DND-41 (cell line): ENCODE measurements around the gene TCF7L2.

Experiments
- ATAC-seq: fragments of 200-7000 bp; cut with Tn5 transposase; 3 replicates; pipeline ENCODE4 v1.9.1; 2021; ENCODE audit warnings: low read depth; ENCODE audit not compliant: insufficient read depth
- DNase-seq: peaks from one replicate; pipeline ENCODE4 v3.0.0-alpha.2; 2020
- H2AFZ ChIP-seq: 2 replicates; pipeline ENCODE4 v1.6.0; 2012; ENCODE audit warnings: low read depth, low read length
- H3K27ac ChIP-seq: 2 replicates; pipeline ENCODE4 v1.5.1; 2012; ENCODE audit warnings: low read length, inconsistent platforms
- H3K27me3 ChIP-seq: fragments of 200-600 bp; sonication (generic); 2 replicates; pipeline ENCODE4 v1.6.0; 2012; ENCODE audit warnings: low read length, mild to moderate bottlenecking, inconsistent platforms; ENCODE audit not compliant: insufficient read depth, poor library complexity
- H3K36me3 ChIP-seq: 2 replicates; pipeline ENCODE4 v1.5.1; 2012; ENCODE audit warnings: low read length, inconsistent platforms; ENCODE audit not compliant: insufficient read depth
- H3K4me1 ChIP-seq: 2 replicates; pipeline ENCODE4 v1.5.1; 2012; ENCODE audit warnings: mild to moderate bottlenecking, low read length; ENCODE audit not compliant: insufficient read depth
- H3K4me2 ChIP-seq: 2 replicates; pipeline ENCODE4 v1.6.0; 2012; ENCODE audit warnings: mild to moderate bottlenecking, moderate library complexity, low read length, inconsistent platforms; ENCODE audit not compliant: insufficient read depth
- H3K4me3 ChIP-seq, 2 experiments: fragments of 200-600 bp in 1 of 2; shearing (Covaris generic) in 1 of 2; 2 replicates each; pipeline ENCODE4 v1.5.1; 2012 to 2016; ENCODE audit warnings: inconsistent platforms in 2 of 2, low read length in 2 of 2, mild to moderate bottlenecking in 2 of 2, low read depth in 1 of 2, moderate library complexity in 1 of 2
- H3K79me2 ChIP-seq: 2 replicates; pipeline ENCODE4 v1.6.0; 2012; ENCODE audit warnings: low read length, inconsistent platforms; ENCODE audit not compliant: insufficient read depth
- H3K9ac ChIP-seq: 2 replicates; pipeline ENCODE4 v1.6.0; 2012; ENCODE audit warnings: low read depth, mild to moderate bottlenecking, inconsistent platforms, low read length, moderate library complexity
- H3K9me3 ChIP-seq: 2 replicates; pipeline ENCODE4 v1.5.1; 2012; ENCODE audit warnings: low read length, moderate library complexity, mild to moderate bottlenecking, inconsistent platforms; ENCODE audit not compliant: insufficient read depth, severe bottlenecking
- H4K20me1 ChIP-seq: 2 replicates; pipeline ENCODE4 v1.6.0; 2012; ENCODE audit warnings: low read length; ENCODE audit not compliant: insufficient read depth
- CTCF ChIP-seq: IDR thresholded peaks from 2 replicates; pipeline ENCODE4 v1.5.1; 2012; ENCODE audit warnings: borderline replicate concordance, low read length, moderate library complexity, mild to moderate bottlenecking; ENCODE audit not compliant: poor library complexity, severe bottlenecking; ENCODE audit errors: extremely low read depth
- EZH2 ChIP-seq: IDR thresholded peaks from 3 replicates; pipeline ENCODE4 v1.6.1; 2012; ENCODE audit warnings: borderline replicate concordance, low read depth, mild to moderate bottlenecking, moderate library complexity, low read length, inconsistent platforms; ENCODE audit not compliant: severe bottlenecking

Gene TCF7L2

DNA sequence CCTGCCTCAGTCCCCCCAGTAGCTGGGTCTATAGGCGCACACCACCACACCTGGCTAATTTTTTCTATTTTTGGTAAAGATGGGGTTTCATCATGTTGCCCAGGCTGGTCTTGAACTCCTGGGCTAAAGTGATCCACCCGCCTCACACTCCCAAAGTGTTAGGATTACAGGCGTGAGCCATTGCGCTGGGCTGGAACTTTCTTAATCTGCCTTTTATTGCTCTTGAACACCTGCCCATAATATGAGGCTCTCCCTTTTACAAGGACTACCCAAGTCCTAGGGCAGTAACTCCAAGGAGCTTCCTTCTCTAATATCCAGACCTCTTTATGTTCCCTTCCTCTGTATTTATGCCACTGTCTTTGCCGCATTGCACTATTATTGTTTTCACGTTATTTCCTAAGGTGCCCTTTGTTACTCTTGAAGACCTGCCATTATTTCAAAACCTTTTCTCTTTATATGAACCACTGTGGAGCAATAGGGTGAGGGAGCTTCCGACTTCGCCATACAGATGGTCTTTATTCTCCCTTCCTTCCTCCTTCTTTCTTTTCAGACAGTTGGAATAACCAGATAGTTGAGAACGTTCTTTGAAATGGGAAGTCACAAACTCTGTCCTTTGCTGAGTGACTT lies 36.3 kb upstream of the TCF7L2 start:
- H3K27me3 ChIP-seq, result no peaks in the 10 kb centered on the region
- H3K4me1 ChIP-seq, result no peaks in the 10 kb centered on the region
- no peak overlapping the region for H3K4me2 ChIP-seq
- no peaks in the 10 kb centered on the region for H3K36me3 ChIP-seq
- H4K20me1 ChIP-seq, result no peaks in the 10 kb centered on the region
- H3K79me2 ChIP-seq, result no peaks in the 10 kb centered on the region
- DNase-seq, result no peak
- no peak overlapping the region for H3K4me3 ChIP-seq
- H2AFZ ChIP-seq, result no peak overlapping the region
- no peak overlapping the region for H3K27ac ChIP-seq
- H3K9me3 ChIP-seq, result no peaks in the 10 kb centered on the region
- TF ChIP-seq CTCF (no peak), EZH2 (no peak)
- no peak overlapping the region for H3K9ac ChIP-seq
- no peak for ATAC-seq

- no peak overlapping the region for H3K9ac ChIP-seq
- no peak overlapping the region for H3K4me3 ChIP-seq
- no peaks in the 10 kb centered on the region for H4K20me1 ChIP-seq
- no peaks in the 10 kb centered on the region for H3K79me2 ChIP-seq
- no peak overlapping the region for H2AFZ ChIP-seq
- H3K27me3 ChIP-seq, result no peaks in the 10 kb centered on the region
- ATAC-seq, result no peak
- TF ChIP-seq CTCF (no peak), EZH2 (no peak)
- H3K9me3 ChIP-seq, result no peaks in the 10 kb centered on the region
- H3K36me3 ChIP-seq, result no peaks in the 10 kb centered on the region
- no peak overlapping the region for H3K27ac ChIP-seq
- no peak overlapping the region for H3K4me2 ChIP-seq
- DNase-seq, result no peak
- H3K4me1 ChIP-seq, result no peaks in the 10 kb centered on the region
Measured at GRCh38 chr10:112914288-112914952, 35.6 kb upstream of the TCF7L2 start.

DNA sequence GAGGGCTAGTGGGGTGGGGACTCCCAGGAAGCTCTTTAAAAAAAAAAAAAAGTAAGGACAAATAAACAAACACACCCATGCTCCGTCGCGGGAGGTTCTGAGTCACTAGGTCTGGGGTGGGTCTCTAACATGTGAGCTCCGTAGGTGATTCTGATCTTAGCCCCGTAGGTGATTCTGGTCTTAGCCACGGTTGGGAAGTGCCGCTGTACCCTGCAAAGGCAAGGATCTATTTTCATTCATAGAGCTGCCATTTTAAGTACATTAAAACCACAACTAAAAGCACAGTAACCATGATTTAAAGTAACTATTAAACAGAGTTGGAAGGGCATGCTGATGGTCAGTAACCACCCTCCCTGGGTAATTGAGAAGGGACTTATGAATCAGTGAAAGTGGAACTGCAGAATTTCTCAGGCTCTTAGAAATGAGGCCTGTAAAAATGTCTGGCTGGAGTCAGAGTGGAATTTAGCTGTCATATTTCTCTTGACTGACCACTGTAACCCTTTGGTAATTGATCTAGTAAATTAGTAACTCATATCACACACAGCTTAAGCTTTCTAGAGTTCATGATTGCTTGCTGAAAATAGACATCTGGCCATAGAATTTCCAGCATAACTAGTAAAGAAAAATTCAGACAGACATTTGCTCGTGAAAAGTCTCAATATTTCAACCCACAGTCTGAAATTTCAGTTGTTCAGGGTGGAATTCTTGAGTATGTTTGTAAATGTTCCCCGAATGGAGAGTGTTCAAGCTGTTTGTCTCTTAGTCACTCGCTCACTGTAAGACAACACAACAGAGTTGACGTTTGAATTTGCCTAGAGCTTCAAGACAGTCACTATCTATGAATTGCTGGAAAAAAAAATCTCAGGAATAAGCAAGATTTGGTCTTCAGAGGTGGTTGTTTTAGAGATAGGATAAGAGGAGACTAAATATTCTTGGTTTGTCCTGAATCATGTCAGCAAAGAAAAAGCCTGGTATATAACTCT lies 34.2 kb upstream of the TCF7L2 start:
- no peak for TF ChIP-seq EZH2
- TF ChIP-seq CTCF, result no peak
- Histone ChIP-seq H2AFZ (no peak overlapping the region), H4K20me1 (no peaks in the 10 kb centered on the region), H3K4me1 (no peaks in the 10 kb centered on the region), H3K4me2 (no peak overlapping the region), H3K79me2 (no peaks in the 10 kb centered on the region), H3K9me3 (no peaks in the 10 kb centered on the region), H3K27ac (no peak overlapping the region), H3K9ac (no peak overlapping the region), H3K4me3 (no peak overlapping the region), H3K27me3 (no peaks in the 10 kb centered on the region), H3K36me3 (no peaks in the 10 kb centered on the region)
- ATAC-seq (no peak), DNase-seq (no peak)
